ENCODE data around the gene WRAP73.
A peak's percentile ranks its signal among the peaks of the same experiment; 100 is the strongest.

The WRAP73 gene

GRCh38 chr1:3611170-3612019, 38.5 kb downstream of the WRAP73 start, which contains the start of gene MEGF6:
MEGF6 (minus strand) TSS chr1:3611508; CDS start chr1:3611268, 240 bp downstream.
- DNase-seq (ENCODE audit: low read depth) = peak; percentile 45

DNA sequence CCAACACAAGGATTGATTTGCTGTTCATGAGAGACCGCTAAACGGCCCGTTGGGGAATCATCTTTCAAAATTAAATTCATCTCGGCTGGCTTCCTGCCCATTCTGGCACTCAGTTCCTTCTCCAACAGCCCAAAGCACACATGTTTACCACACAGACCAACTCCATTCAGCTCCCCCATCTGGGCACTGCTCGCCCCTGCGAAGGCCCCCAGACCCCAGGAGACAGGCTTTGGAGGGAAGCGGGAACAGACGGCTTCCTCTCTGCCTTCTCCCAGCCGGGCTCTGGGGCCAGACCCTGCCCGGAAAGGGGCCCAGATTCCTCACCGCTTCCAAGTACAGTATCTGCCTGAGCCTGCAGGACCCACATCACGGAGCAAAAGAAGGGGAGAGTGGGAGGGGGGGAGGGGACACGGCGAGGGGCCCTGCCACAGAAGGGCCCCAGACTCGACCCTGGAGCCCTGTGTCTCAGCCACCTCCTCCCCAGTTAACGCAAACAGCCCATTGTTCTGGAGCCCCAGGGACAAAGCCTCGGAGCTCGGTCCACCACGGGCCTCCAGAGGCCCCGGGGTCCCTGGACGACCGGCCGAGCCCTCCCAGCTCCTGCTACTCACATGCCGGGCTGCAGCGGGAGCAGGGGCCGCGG, 39.3 kb downstream of the WRAP73 start:
- DNase-seq (ENCODE audit: low read depth) = no peak

- DNase-seq (ENCODE audit: low read depth) = no peak
Observed at GRCh38 chr1:3609769-3610526, 40.0 kb downstream of the WRAP73 start.

DNA sequence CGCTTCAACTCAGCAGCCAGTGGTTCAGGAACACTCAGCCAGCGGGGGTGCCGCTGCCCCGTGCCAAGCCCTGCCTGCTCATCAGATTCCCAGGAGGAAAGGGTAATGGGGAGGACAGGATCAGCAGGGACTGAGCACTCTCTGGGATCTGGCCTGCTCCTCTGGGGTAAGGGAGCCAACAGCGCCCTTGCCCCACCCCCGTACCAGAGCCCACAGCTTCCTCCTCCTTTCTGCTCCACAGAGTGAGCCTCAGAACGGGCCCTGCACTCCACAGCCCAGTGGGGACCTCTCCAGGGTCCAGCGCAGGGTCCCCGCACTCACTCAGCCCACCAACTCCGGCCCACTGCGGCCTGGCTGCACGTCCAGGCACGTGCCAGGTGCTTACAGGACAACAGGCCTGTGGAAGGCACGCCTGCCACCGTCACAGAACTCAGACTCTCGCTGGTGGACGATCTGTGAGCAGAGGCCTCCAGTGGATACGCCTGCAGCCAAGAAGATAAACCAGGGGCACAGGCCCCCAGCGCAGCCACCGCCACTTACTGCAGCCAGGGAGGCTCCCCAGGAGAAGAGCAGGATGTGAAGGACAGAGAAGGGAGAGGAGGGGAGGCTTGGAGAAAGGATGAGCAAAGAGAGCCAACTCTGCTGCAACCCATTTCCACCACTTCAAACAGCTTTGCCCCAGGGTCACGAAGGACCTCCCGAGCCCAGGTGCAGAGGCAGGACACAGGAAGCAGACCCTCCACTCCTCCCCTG, 40.7 kb downstream of the WRAP73 start:
- no peak for DNase-seq (ENCODE audit: low read depth)

GRCh38 chr1:3608154-3608553, 41.7 kb downstream of the WRAP73 start:
- DNase-seq (ENCODE audit: low read depth) = no peak

- no peak for DNase-seq (ENCODE audit: low read depth)
Observed at GRCh38 chr1:3607703-3608065, 42.2 kb downstream of the WRAP73 start.

DNA sequence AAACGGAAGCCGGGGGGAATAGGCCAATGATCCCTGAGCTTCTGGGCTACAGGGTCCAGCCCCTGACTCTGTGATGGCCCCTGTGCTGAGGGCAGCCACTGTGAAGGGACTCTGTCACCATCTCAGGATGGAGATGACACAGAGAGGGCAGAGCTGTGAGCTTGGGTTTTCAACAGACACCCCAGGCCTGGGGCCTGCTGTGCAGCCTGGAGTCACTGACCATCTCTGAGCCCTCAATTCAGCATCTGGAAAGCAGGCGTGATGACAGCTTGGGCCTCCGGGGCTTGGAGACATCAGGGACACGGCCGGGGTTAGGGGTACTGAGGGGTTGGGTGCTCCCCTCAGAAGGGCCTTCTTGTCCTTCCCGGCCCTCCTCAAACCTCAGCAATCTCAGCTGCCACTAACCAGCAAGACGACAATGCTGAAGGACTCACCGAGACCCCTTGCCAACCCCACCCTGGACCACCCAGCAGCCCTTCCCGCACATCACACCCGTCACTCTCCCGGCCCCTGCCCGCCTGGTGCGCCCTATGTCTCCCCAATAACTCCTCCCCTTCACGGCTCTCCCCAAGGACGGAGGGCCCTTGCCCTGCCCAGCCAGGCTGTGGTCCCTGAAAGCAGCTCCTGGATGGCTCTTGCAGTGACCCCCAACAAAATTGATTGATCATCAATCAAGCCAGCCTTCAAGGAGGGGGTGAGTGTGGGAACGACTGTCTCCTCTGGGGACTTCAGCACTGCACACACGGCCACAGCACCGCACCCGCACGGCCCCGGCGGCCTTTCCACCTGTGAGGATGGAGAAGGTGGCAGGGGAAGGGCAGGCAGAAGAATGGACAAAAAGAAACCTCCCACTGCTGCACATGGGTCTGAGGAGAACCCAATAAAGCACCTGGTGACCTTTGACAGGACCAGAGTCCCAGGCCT, 42.9 kb downstream of the WRAP73 start:
- DNase-seq (ENCODE audit: low read depth) = no peak

GRCh38 chr1:3604997-3605823, 44.7 kb downstream of the WRAP73 start:
- DNase-seq (ENCODE audit: low read depth) = no peak

- no peak for DNase-seq (ENCODE audit: low read depth)
Observed at GRCh38 chr1:3604468-3604974, 45.4 kb downstream of the WRAP73 start.

DNA sequence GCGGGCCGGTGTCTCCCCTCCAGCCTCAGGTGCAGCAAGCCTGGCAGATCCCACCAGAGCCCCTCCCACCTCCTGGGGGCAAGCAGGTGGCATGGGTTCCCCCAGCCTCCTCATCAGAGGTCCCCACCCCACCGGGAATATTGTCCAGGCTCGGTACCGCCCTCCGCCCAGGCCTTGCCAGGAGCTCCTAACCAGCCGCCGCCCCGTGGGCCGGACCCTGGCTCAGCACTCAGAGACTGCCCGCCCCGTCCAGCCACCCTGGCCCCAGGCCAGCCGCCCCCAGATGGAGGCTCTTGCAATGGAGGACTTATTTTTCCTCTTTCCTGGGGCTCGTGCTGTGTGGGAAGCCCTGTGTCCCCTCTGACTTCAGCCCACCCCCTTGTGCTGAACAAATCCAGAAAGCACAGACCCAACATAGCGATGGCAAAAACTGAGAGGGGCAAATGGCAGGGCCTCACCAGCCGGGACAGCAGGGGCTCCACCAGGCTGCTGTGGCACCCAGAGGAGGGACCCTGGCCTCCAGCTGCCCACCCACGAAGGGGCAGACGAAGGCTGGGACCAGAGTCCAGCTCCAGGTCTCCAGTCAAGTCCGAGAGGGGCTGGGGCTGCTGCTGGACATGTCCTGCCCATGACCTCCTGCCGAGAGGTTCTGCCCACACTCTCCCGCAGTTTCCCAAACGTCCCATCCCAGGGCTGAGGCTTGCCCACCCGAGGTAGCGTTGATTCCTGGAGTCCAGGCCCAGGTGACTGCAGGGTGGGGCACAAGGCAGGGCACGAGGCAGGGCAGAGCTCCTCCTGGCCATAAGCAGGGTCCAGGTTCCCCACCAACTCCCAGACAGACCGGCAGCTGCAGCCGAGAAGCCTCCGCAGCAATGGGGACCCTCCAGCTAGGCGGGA, 46.1 kb downstream of the WRAP73 start:
- DNase-seq (ENCODE audit: low read depth) = no peak

DNA sequence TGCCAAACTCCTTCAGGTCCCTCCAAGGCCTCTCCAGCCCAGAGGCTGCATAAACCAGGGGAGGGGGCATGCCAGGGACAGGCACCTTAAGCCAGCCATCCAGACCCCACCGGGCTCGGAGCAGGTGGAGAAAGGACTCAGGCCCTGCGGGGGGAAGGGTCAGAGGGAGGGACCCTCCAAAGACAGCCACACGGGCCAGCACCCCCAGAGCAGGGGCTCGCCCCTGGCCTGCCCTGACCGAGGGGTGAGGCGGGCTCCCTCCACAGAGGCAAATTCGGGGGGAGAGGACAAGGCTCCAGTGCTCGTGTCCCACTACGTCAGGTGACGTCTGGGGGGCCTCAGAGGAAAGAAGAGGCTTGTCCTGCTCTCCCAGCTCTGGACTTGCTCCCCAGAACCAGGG, 46.7 kb downstream of the WRAP73 start:
- no peak for DNase-seq (ENCODE audit: low read depth)

DNA sequence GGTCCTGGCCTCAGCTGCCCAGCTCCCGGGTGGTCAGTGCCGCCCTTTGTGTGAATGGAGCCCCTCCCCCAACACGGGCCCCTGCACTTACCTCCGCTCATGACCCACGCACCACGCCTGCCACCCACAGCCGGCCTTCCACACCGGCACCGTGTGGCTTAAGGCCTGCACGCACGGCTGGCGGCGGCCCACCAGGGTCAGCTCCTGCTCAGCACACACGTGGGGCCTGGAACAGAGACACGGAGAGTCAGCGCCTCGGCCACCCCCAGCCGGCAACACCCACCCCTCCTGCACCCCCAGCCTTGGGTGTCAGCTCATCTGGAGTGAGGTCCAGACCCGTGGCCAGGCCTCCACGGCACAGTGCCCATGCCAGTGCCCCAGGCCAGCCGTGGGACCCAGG, 47.5 kb downstream of the WRAP73 start:
- no peak for DNase-seq (ENCODE audit: low read depth)

DNA sequence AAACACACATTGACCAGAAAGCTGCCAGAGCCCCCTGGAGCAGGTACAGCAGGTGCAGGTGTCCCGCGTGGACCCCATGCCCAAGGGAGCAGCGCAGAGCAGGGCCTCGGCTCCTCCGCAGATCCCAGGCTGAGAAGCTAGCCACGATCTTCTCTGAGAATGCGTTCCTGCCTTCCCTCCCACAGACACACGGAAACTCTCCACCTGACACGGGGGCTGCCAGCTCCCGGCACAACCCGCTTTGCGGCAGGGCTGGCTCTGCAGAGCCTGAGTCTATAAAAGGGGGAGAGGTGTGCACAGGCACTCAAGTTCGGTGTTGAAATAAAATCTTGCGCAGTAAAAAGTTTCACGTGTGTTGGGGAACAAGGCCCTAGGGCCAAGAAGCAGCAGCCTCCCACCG, 48.2 kb downstream of the WRAP73 start:
- no peak for DNase-seq (ENCODE audit: low read depth)

DNA sequence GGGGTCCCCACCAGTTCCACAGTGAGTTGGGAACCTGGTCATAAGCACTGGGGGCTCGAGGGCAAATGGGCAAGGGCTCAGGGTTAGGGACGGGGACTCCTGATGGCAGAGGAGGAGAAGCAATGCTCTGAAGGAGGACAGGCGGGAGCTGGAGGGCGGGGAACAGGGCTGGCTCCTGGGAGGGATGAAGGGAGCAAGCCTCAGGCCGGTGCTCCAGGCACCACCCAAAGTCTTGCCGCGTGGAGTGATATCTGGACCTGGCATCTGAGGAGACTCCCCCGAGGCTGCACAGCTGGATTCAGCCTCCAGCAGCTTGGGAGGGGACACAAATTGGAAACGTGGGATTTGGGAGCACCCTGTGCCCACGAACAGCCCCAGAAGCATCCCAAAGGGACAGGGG, 49.5 kb downstream of the WRAP73 start:
- DNase-seq (ENCODE audit: low read depth) = no peak

GRCh38 chr1:3599816-3600215, 50.1 kb downstream of the WRAP73 start:
- no peak for DNase-seq (ENCODE audit: low read depth)

DNA sequence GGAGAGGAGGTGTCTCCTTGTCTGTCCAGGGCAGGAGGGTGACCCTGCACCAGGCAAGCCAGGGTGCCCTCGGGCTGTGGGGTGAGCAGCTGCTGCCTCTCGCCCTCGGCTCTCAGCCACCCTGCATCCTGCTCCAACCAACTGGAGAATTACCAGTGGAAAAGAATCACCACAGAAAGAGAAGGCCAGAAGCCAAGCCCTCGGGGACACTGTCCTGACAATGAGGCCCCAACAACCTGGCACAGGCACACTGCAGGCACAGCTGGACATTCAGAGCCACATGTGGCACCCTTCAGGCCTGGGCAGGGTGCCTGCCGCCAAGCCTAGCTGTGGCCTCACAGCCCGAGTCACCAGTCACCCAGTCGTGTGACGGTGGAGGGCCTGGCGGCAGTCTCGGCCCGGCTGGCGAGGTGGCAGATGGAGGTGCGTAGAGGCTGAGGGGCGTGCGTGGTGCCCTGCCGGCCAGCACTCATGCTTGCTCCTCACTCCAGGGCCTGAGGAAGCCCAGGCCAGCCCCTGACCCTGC, 50.6 kb downstream of the WRAP73 start:
- DNase-seq (ENCODE audit: low read depth) = no peak

GRCh38 chr1:3598522-3599285, 51.2 kb downstream of the WRAP73 start:
- no peak for DNase-seq (ENCODE audit: low read depth)

- DNase-seq (ENCODE audit: low read depth) = no peak
Observed at GRCh38 chr1:3598051-3598491, 51.8 kb downstream of the WRAP73 start.

Data from T follicular helper cell (primary cell).